Activated CD4-positive, CD25-positive, alpha-beta regulatory T cell treated with anti-CD3 and anti-CD28 coated beads, Interleukin-2, amount 50 U/mL, for 16 hours (primary cell): ENCODE data around the gene LIMS2.

Source experiments
- DNase-seq: peaks from one replicate; pipeline ENCODE4 v3.0.0-alpha.2; 2020; ENCODE audit warnings: low read depth, low spot score

LIMS2 gene

GRCh38 chr2:127675331-127676261, at the start of gene LIMS2:
TSS of gene LIMS2 (minus strand) at chr2:127675530. CDS start at chr2:127675024, 506 bp downstream.
- no peak for DNase-seq

GRCh38 chr2:127722807-127723206, 47.5 kb upstream of the LIMS2 start:
- DNase-seq = no peak

- DNase-seq = no peak
These were observed 46.6 kb upstream of the LIMS2 start for GRCh38 chr2:127721978-127722355.

GRCh38 chr2:127721311-127721977, 46.1 kb upstream of the LIMS2 start:
- no peak for DNase-seq

GRCh38 chr2:127719301-127720218, 44.2 kb upstream of the LIMS2 start:
- no peak for DNase-seq

- no peak for DNase-seq
These were observed 42.9 kb upstream of the LIMS2 start for GRCh38 chr2:127718271-127718670.

- DNase-seq = no peak
These were observed 40.6 kb upstream of the LIMS2 start for GRCh38 chr2:127715778-127716449.

GRCh38 chr2:127713562-127713961, 38.2 kb upstream of the LIMS2 start:
- DNase-seq = no peak

- no peak for DNase-seq
These were observed 37.7 kb upstream of the LIMS2 start for GRCh38 chr2:127712999-127713398.

- DNase-seq = no peak
These were observed 34.0 kb upstream of the LIMS2 start for GRCh38 chr2:127709336-127709735.

GRCh38 chr2:127707890-127708648, 32.7 kb upstream of the LIMS2 start:
- no peak for DNase-seq

GRCh38 chr2:127706215-127706990, 31.1 kb upstream of the LIMS2 start:
- no peak for DNase-seq

- no peak for DNase-seq
These were observed 30.2 kb upstream of the LIMS2 start for GRCh38 chr2:127705391-127706065.

GRCh38 chr2:127704641-127705390, 29.5 kb upstream of the LIMS2 start:
- no peak for DNase-seq

- DNase-seq = no peak
These were observed 28.0 kb upstream of the LIMS2 start for GRCh38 chr2:127703282-127703681.

- DNase-seq = no peak
These were observed 27.2 kb upstream of the LIMS2 start for GRCh38 chr2:127702395-127703009.

GRCh38 chr2:127701651-127702394, 26.5 kb upstream of the LIMS2 start:
- peak; percentile 61 for DNase-seq
